Measurements from ENCODE around the gene KRTAP10-2. TPM values are rescaled to one million over a fixed set of nuclear protein-coding genes. Genes with fewer than 3 reads are reported as not detected.

KRTAP10-2 gene
- total RNA-seq, 1 donor from 2014 or later = not detected

DNA sequence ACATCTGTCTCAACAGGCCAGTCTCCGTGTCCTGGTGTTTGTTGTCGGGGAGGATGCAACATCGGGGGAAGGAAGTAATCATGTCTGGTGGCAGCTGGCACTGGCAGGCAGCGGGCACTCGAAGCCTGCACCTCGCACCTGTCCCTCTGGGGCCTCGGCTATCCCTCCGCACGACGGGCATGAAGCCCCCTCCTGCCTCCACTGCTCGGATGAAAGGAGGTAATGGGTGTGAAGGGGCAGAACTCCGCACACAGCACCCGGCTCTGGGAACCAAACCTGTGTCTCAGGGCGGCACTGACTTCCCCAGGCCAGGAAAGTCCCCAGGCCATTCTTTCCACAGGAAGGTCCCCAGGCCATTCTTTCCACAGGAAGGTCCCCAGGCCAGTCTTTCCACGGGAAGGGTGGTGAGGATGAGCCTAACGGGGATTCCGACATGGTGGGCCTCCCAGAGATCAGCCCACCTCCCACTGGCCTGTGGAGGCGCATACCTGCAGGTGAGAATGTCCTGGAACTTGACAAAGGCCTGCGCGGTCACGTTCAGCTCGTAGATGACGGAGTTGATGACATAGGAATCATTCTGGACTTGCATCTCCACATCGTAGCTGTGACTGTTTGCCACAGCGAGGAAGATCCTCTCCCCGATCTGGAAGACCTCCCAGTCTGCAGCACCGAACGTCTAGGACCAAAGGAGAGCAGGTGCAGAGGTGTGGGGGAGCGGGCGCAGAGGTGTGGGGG lies 42.4 kb downstream of the KRTAP10-2 start:
- Mint-ChIP-seq H3K4me3 (no peak overlapping the region), H3K36me3 (ENCODE audit: low read depth) (no peaks in the 10 kb centered on the region), H3K4me1 (peaks cover 7% of the 10 kb centered on the region), H3K27me3 (peaks cover 10% of the 10 kb centered on the region), H3K9me3 (no peaks in the 10 kb centered on the region), H3K27ac (no peak overlapping the region)
- TF ChIP-seq CTCF (IDR thresholded peaks at IDR 0.05) = no peak
- ATAC-seq (ENCODE audit: low read depth) (no peak), DNase-seq (no peak)
- intact Hi-C loops (cut with micrococcal nuclease) = no loop called here
- ChIA-PET CTCF (interaction anchor here (1.8 to 2.2 kb wide), 2 partner anchors 284 to 285 kb away, joined by 3 to 32 read pairs; no protein-coding TSS in a partner anchor), POLR2A (no interaction called here)

DNA sequence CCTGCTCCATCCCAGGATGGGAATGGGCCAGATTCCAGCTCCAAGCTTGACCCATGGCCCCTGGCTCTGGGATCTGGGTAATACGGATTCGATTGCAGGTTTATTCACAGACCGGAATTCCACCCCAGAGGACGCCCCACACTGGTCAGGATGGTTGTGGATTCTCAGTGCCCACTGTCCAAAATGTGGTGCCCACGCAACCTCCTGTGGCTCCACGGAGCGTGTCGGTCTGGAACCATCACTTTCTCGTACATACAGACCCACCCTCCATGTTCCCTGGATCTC lies 42.9 kb downstream of the KRTAP10-2 start:
- no peaks in the 10 kb centered on the region for H3K9me3 Mint-ChIP-seq
- peaks cover 10% of the 10 kb centered on the region for H3K27me3 Mint-ChIP-seq
- ATAC-seq (ENCODE audit: low read depth) (no peak), DNase-seq (no peak)
- TF ChIP-seq CTCF (IDR thresholded peaks at IDR 0.05) = no peak
- ChIA-PET CTCF (interaction anchor here (1.8 kb wide), 1 partner anchor 285 kb away, joined by 3 read pairs; no protein-coding TSS in a partner anchor), POLR2A (no interaction called here)
- H3K4me1 Mint-ChIP-seq = peaks cover 7% of the 10 kb centered on the region
- intact Hi-C loops (cut with micrococcal nuclease) = no loop called here
- no peak overlapping the region for H3K27ac Mint-ChIP-seq
- no peak overlapping the region for H3K4me3 Mint-ChIP-seq
- H3K36me3 Mint-ChIP-seq (ENCODE audit: low read depth) = no peaks in the 10 kb centered on the region

DNA sequence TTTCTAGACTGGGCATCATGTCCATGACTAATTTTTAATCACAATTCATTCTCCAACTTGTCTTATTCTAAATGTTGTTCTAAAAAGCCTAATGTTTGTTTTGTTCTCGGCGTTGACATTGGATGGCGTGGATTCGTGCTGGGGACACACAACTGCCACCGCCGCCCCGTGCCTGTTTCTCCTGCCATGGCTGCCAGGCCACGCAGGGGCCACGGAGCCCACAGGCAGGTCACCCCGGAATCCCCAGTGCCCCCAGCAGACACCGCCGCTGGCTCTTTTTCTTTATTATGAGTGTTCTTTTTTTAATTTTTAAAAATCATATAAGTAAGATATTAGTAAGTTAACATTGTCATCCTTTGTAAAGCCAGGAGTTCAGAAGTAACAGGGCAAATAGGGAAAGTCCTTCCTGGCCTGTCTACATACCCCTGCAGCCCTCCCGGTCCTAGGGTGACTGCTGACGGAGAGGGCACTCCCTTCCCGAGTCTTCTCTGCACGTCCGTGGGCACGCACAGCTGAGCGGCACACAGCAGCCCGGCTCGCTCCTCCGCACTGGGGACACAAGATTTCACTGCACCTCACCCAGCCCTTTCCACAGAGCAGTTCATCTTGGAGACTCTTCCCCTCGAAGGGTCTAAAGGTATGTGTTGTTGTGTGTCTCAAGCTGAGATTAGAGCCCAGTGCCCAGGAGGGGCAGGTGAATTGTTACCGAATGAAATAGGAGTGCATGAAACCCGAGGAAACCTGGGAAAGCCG lies 43.5 kb downstream of the KRTAP10-2 start:
- Mint-ChIP-seq H3K9me3 (no peaks in the 10 kb centered on the region), H3K4me1 (peaks cover 7% of the 10 kb centered on the region), H3K27ac (no peak overlapping the region), H3K27me3 (peaks cover 10% of the 10 kb centered on the region), H3K36me3 (ENCODE audit: low read depth) (no peaks in the 10 kb centered on the region), H3K4me3 (no peak overlapping the region)
- CTCF ChIA-PET = interaction anchor here (1.8 kb wide), 1 partner anchor 285 kb away, joined by 3 read pairs; no protein-coding TSS in a partner anchor
- POLR2A ChIA-PET = no interaction called here
- TF ChIP-seq CTCF (IDR thresholded peaks at IDR 0.05) = no peak
- no peak for ATAC-seq (ENCODE audit: low read depth)
- intact Hi-C loops (cut with micrococcal nuclease) = no loop called here
- DNase-seq = no peak

DNA sequence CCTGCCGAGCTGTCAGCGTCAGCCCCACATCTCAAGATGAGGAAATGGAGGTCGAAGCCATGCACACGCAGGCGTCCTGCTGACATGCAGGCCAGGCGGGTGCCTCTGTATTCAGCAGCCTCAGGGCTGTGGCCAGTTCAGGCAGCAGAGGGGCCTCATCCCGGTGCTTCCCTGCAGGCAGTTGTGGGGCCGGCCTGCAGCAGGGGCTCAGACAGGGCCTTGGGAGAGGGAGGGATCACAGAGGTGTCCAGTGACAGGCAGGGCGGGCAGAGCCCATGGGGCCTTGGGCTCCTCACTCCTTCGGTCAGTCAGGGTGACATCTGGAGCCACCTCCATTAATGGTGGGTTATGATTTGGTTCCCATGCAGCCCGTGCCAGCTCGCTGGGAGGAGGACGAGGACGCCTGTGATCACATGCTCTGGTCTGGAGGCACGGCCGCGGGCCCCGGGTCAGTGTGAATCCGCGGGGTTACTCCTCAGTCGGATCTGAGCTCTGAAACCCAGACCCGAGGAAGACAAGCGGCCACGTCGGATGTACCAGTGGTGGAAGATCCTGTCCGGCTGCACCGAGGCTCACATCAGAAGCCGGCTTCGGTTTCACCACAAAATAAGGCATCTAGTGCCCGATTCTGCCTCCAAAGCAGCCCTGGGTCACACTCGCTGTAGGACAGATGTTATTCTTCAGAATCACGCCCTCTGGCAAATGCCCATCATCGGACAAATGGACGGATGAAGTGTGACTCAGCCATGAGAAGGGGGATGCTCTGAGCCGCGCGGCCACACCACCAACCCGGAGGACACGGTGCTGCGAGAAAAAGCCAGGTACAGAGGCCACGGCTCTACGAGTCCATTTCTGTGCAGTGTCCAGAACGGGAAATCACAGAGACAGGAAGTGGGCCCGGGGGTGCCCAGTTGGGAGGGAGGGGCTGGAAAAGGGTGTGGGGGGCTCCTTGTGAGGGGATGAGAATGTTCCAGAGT lies 44.7 kb downstream of the KRTAP10-2 start:
- Mint-ChIP-seq H3K27ac (no peak overlapping the region), H3K4me1 (peaks cover 7% of the 10 kb centered on the region), H3K4me3 (no peak overlapping the region), H3K27me3 (peaks cover 10% of the 10 kb centered on the region), H3K36me3 (ENCODE audit: low read depth) (no peaks in the 10 kb centered on the region), H3K9me3 (no peaks in the 10 kb centered on the region)
- ChIA-PET POLR2A (no interaction called here), CTCF (interaction anchor here (1.1 to 1.8 kb wide), 2 partner anchors 287 kb away, joined by 3 read pairs; no protein-coding TSS in a partner anchor)
- no peak for ATAC-seq (ENCODE audit: low read depth)
- no peak for DNase-seq
- intact Hi-C loops (cut with micrococcal nuclease) = no loop called here
- no peak for TF ChIP-seq CTCF (IDR thresholded peaks at IDR 0.05)
